ENCODE measurements around the gene IGF2BP2.
"Not testable (repeated sequence)": the region's sequence is repeated elsewhere in the genome, so short reads cannot be mapped to it uniquely, and the experiment has no call there.

IGF2BP2 gene

DNA sequence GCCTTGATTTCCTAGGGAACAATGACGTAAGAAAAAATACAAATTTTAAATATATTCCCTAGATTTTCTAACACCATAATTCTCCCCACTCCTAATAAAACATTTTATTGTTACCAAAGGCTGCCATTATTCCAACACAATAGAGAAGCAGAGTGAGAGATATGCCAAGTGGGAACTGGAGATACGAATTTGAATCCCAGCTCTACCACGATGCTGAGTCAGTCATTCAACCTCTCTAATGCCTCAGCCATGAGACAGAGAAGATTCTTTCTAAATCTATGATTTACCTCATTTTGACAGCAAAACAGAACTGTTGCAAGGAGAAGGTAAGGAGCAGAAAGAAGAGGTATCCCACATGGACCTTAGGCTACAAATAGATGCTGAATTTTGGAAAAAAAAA lies 112.5 kb downstream of the IGF2BP2 start:
- no peak for DNase-seq (ENCODE audit: low spot score)

DNA sequence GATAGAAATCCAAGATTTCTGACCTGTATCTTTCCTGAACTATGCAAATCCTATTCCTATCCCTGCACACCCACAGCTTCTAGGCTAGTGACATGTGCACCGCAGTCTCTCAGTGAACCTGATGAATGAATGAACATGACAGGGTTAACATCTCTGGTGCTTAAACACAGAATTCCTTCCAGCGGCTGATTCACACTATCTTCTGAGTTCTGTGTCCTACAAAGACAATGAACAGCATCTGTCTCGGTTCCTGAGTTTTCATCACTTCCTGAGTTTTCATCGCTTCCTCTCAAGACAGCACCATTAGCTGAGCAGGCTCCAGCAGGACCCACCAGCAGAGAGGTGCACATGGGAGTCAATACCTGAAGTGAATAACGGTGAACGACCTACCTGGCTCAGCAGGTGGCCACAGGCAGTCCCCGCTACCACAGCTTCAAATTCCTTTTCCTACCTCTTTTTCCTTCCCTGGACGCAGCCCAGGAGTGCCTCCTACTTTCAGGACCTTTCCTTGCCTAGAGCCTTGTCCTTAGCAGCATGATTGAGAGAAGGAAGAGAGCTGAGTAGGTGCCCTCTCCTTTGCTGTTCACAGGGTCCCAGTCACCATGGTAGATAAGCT lies 113.5 kb downstream of the IGF2BP2 start:
- peak; percentile 67 for DNase-seq (ENCODE audit: low spot score)

DNA sequence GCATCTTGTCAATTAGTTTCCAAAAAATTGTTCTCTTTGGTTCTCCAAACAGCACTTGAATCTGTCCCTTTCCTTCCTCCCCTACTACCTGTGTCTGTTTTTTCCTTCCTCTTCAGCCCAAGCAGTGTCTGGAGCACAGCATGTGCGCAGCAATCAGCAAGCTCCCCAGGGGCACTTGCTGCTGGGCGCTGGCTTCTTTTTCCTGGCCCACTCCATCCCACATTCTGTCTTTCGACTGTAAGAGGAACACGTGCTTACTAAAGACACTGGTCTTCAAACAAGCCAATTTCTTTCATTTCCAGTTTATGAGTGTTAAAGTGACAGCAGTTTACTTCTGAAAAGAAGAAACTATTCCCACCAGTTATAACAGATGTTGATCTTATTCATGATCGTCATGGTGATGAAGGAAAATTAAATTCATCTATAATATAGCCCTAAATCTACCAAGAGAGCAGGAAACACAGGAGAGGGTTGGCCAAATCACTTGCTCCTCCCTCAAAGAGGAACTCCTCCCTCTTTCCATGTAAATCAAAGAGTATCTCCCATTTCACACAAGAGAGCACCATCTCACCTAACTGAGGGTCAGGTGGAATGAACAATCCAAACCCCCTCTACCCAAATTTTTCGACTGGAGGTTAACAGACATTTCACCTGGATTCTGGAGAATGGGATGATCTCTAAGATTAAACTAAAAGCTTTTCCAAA lies 115.4 kb downstream of the IGF2BP2 start:
- DNase-seq (ENCODE audit: low spot score), result no peak

DNA sequence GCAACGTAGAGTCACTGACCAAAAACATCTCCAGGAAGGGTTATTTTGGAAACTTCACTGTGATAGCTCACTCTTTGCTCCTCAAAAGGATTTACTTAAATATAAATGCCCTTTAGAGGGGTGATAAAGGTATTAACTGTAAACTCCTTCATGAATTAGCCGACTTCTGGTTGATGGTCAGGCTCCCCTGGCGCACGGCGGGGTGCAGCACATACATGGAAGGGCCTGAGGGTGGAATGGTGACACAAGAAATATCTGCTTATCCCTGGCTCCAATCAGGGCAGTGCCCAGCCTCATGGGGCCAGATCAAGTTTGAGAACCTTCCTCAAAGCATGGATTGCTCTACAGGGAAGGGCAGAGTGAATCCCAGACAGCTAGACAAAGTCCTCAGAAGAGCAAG lies 116.5 kb downstream of the IGF2BP2 start:
- no peak for DNase-seq (ENCODE audit: low spot score)

DNA sequence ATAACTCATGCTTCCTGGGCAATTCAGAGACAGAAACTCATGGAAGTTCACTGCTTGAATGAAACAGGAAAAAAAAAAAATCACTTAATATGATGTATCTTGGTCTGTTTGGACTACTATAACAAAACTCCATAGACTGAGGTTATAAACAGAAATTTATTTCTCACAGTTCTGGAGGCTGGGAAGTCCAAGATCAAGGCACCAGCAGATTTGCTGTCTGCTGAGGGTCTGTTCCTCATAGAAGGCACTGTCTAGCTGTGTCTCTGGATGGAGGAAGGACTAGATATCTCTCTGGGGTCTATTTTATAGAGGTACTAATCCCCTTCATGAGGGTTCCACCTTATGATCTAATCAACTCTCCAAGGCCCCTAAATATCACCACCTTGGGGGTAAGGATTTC lies 119.3 kb downstream of the IGF2BP2 start:
- DNase-seq (ENCODE audit: low spot score), result no peak

DNA sequence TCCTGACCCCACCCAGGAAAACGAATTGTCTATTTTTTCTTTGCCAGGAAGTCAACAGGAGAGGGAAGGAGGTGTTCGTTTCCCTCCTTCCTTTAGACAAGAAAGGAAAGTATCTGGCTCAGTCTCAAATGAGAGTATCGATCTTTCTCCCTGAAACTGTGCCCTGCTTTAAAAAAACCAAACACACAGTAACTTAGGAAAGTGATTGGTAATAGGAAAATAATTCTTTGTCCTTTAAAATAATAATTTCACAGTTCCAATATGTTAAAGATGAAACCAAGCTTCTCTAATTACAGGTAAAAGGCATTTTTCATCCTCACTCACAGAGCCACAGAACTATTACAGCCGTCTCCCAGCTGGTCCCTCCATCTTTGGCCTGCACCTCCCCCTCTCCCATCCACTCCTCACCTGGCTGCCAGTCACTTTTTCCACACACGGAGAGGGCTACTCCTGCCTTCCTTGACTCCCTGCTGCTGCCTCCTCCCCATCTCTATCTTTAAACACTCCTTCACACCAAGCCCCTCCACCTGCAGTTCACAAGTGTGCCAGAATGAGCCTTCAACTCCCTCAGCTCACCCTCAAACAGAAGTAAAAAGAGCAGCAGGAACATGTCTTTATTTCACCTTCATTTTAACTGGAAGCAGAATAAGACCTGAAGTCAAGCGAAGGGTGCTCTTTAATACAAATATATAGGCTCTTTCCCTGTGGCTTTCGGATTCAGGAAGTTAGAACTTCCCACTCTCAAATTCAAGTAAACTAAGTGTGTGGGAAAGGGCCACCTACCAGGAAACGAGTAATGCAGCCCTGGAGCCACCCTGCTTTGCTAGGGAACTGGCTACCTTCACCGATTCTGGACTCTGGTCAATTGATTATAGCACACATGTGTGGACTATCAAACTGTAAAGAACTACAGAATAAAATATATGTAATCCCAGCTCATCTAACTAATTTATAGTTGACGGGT lies 122.3 kb downstream of the IGF2BP2 start:
- DNase-seq (ENCODE audit: low spot score), result no peak

DNA sequence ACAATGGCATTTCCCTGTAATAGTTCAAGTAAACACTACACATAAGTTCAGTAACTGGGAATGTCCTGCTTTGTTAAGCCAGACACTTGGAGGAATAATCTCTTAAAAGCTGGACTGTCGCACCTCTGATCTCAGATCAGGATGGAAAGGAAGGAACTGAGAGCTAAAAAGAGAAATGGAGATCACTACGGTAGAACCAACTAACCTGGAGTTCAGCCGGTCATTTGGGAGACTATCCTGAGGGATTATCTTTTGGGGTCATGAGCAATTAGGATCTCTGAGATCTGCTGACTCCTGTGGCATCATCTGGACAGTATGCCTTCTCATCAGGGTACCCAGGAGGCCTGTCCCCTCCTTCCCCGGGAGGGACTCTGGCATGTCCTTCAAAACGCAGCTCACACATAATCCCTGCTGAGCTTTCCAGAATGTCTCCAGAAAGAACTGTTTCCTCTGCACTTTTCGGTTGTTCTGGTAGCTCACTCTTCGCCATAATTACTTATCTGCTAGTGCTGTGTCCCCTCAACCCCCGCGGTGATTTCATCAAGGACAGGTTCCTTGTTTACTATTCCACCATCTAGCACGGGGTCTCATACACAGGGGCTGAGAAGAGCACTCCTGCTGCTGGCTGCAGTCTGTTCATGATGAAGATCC lies 123.1 kb downstream of the IGF2BP2 start:
- no peak for DNase-seq (ENCODE audit: low spot score)

DNA sequence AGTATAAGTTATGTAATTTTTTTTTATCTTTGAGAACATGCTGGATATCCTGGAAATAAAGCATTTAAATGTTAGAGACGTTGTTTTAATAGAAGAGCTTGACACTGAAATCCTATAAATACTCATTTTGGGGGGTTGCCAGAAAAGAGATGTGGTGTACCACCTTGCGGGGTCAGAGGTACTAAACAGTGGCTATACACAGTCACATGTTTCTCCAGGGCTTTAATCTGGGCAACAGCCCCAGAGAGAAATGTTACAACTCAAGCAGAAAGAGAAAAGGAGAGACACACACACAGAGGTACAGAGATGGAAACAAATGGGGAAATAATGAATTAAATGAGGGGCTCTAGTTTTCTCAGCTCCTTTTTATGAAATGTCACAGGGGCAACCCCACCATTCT lies 124.9 kb downstream of the IGF2BP2 start:
- no peak for DNase-seq (ENCODE audit: low spot score)

DNA sequence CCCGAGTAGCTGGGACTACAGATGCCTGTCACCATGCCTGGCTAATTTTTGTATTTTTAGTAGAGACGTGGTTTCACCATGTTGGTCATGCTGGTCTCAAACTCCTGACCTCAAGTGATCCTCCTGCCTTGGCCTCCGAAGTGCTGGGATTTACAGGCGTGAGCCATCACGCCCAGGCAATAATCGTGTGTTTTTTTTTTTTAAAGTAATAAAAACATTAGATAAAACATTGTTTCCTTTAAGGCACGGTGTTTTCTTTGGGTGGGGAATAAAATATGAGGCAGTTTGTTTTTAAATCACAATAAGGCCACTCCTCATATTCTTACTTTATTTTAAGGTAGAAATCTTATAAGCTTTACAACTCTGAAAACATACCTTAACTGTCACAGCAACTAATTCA lies 127.6 kb downstream of the IGF2BP2 start:
- not testable (repeated sequence) for DNase-seq (ENCODE audit: low spot score)

DNA sequence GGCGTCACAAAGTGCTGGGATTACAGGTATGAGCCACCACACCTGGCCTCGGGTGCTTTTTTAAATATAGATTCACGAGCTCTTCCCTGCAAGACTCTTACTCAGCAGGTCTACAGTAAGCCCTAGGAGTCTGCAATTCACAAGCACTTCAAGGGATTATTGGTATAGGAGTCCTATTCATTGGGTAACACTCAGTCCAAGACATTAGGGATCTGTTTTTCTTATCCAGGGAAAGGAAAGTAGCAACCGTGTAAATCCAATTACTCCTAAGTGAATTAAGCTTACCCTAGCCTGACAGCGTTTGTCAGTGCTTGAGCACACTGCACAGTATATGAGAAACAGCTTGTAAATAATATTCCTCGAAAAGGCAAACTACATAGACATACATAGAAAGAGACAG lies 128.8 kb downstream of the IGF2BP2 start:
- DNase-seq (ENCODE audit: low spot score), result peak; percentile 52

DNA sequence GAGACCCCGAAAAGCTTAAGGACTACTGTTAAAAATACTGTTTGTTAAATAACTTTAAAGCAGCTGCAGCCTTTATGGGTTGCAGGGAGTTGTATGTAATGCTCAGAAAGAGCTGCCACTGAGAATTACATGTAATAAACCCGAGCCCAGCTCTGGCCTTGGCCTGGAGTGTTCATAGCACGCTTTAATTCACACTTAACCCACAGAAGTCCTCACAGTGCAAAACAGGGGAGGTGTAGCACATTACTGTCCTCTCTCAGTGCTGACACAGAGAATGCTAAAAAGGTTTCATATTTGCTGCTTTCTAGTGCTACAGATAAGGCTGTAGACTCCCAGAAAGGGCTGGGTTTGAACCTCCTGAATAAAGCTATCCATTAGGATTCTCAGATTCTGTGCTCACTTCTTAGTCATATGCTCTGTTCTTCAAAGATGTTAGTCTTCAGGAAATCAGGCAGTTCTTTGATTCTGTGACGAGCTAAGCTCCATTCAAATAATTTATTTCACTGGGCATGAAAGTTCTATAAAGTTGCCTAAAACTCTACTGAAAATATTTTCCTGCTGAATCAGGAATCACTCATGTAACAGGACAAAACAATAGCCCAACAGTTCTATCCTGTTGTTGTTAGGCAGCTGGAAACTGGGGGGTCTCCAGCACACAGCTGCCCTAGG lies 130.7 kb downstream of the IGF2BP2 start:
- peak; percentile 88 for DNase-seq (ENCODE audit: low spot score)

DNA sequence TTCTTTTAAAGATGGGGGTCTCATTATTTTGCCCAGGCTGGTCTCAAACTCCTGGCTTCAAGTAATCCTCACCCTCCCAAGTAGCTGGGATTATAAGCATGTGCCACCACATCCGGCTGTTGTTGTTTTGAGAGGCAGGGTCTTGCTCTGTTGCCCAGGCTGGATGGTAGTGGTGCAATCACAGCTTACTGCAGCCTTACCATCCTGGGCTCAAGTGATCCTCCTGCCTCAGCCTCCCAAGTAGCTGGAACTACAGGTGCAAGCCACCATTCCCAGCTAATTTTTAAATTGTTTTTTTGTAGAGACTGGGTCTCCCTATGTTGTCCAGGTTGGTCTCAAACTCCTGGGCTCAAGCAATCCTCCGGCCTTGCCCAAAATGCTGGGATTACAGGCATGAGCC lies 133.2 kb downstream of the IGF2BP2 start:
- no peak for DNase-seq (ENCODE audit: low spot score)

DNA sequence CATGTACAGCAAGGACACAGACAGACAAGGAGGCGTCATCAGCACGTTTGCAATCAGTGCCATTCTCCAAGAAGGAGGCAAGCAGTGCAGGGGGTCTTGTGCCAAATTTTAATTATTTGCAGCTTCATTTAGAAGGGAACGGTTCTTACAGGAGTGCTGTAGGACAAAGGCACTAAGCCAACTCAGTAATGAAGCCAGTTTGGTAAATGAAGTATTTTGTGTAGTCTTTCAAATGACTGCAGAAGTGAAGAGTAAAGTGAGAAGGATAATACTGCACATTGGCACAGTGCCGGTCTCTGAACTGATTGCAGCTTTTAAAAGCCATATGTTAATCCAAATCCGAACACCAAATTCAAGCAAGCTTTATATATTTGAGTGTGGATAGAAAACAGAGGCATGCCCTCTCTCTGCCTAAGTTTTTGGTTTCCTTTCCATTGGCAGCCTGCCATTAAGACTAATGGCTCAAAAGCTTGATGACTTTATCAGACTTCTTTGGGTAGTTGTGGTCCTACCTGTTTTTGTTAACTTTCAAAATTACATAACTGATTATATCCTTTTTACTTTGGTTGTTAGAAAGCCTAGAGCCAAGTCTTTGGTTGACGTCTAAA lies 137.5 kb downstream of the IGF2BP2 start:
- DNase-seq (ENCODE audit: low spot score), result no peak

DNA sequence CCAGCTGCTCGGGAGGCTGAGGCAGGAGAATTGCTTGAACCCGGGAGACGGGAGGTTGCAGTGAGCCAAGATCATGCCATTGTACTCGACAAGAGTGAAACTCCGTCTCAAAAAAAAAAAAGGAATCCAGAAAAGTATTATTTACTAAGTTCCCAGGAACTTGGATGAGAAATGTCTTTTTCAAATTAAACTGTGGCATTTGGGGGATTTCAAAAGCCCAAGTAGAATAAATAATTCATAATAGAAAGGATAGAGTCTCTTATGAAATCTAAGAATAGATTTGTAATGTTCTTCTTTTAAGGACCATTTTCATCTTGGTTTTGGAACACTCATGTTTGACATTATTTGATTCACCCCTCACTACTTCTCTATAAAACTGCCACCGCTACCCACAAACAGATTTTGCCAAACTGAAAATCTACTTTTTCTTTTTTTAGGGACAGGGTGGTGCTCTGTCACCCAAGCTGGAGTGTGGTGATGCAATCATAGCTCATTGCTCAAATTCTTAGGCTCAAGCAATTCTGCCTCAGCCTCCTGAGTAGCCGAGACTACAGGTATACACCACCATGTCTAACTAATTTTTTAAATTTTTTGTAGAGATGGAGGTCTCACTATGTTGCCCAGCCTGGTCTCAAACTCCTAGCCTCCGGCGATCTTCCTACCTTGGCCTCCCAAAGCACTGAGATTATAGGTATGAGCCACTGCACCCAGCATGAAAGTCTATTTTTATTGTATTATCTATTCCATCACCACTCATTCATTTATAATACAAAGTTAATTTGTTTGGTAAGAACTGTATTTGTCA lies 139.4 kb downstream of the IGF2BP2 start:
- no peak for DNase-seq (ENCODE audit: low spot score)

DNA sequence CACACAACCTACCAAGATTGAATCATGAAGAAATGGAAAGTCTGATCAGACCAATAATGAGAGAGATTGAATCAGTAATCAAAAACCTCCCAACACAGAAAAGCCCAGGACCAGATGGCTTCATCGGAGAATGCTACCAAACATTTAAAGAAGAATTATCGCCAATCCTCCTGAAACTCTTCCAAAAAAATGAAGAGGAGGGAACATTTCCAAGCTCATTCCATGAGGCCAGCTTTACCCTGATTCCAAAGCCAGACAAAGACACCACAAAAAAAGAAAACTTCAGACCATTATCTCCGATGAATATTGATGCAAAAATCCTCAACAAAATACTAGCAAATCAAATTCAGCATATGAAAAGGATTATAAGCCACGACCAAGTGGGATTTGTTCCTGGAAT lies 144.6 kb downstream of the IGF2BP2 start:
- no peak for DNase-seq (ENCODE audit: low spot score)

DNA sequence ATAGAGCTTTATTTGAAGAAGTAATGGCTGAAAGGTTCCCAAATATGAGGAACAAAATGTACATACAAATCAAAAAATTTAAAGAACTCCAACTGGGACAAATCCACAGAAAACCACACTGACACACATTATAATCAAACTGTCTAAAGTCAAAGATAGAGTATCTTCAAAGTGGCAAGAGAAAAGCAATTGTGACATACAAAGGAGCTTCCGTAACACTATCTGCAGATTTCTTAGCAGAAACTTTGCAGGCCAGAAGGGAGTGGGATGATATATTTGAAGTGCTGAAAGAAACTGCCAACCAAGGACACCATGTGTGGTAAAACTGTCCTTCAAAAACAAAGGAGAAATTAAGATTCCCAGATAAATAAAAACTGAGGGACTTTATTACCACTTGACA lies 146.8 kb downstream of the IGF2BP2 start:
- no peak for DNase-seq (ENCODE audit: low spot score)

DNA sequence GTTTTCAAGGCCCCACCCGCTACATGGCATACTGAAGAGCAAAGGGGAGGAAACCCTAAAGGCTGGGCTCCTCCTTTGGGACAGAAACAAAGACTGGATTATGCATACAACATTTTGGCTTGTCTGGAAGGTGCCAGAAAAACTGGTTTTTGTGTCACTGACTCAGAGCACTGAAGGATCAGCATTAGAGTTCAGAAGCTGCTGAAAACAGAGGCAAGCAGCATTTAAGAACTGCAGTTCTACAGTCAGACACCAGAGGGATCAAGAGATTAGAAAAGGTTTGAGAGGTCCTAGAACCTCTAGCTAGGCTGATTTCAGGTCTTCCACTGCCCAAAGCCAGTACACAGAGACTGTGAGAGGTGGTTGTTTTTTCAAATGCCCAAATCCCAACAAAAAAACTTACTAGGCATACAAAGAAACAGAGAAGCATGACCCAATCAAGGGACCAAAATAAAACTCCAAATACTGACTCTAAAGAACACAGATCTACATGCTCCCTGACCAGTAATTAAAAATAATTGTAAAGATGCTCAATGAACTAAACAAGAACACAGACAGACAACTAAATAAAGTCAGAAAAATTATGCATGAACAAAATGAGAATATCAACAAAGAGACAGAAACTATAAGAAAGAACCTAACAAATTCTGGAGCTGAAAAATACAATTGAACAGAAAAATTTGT lies 147.6 kb downstream of the IGF2BP2 start:
- peak; percentile 81 for DNase-seq (ENCODE audit: low spot score)

DNA sequence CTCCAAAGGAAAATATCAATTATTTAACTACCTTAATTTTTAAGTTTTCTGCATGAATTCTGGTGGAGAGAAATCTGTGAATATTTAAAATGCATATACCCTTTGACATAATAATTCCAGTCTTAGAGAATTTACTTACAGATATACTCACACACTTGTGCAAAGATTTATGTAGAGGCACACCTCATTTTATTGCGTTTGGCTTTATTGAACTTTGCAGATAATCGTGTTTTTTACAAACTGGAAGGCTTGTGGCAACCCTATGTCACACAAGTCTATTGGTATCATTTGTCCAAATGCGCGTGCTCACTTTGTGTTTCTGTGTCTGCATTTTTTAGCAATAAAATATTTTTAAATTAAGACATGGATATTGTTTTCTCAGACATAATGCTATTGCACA lies 157.3 kb downstream of the IGF2BP2 start:
- no peak for DNase-seq (ENCODE audit: low spot score)

DNA sequence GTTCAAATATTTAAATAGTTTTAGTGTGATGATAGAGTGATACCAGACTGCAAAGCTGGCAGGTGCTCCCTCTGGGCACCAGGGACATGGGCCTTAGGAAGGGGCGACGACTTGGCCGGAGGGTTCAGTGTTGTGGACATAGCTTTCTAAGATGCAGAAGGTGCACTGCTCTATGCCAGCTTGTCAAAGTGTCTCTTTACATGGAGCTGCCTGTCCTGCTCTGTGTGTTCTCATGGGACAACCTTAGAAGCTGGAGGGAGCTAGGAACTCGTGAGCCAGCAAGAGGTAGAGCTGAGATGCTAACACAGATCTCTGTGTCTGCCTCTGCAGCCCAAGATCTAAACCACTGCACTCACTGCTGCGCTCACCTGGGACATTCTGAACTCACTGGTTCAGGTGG lies 160.9 kb downstream of the IGF2BP2 start:
- no peak for DNase-seq (ENCODE audit: low spot score)

DNA sequence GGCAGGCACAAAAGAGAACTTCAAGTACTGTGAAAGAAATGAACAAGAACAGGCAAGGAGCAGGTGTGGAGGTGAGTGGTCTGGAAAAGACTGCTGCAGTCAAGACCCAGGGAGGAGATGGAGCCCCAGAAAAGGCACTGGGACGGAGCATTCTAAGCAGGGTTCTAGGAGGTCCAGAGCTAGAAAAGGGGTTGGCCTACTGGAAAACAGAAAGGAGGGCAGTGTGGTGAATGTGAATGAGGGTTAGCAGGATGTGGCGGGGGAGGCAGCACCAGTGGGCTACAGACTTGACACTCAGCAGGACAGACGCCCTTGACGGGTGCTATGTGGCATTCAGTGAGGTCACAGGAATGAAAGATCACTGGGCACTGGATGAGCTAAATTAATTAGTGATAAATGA lies 163.1 kb downstream of the IGF2BP2 start:
- no peak for DNase-seq (ENCODE audit: low spot score)
